Uterus (tissue), 2 donors: ENCODE results near the gene ACSM5.
"Not testable (repeated sequence)": the region's sequence is repeated elsewhere in the genome, so short reads cannot be mapped to it uniquely, and the experiment has no call there.

Source experiments
- CTCF ChIP-seq, 4 experiments: fragments of 200-600 bp in 2 of 4; fragments of 450-650 bp in 2 of 4; sonication (generic) in 2 of 4; IDR thresholded peaks; one replicate each; pipeline ENCODE4 v1.5.1; 2016 to 2019; ENCODE audit warnings: antibody characterized with exemption in 4 of 4, mild to moderate bottlenecking in 2 of 4, moderate library complexity in 1 of 4
- POLR2A ChIP-seq, 2 donors: fragments of 450-650 bp; IDR thresholded peaks; one replicate each; pipeline ENCODE4 v1.6.1; 2016; ENCODE audit warnings: antibody characterized with exemption in 2 of 2, mild to moderate bottlenecking in 1 of 2, moderate library complexity in 1 of 2

- not testable (repeated sequence) for TF ChIP-seq CTCF, POLR2A (IDR thresholded peaks at IDR 0.05)
Observed at GRCh38 chr16:20419093-20419492, 9.8 kb downstream of the ACSM5 start.
